Karpas-422 (cell line): ENCODE measurements around the gene OAS2. TPM values are rescaled to one million over a fixed set of nuclear protein-coding genes. Genes with fewer than 3 reads are reported as not detected.

Source experiments
- DNase-seq: peaks from one replicate; pipeline ENCODE4 v3.0.0-alpha.2; 2015
- H2AFZ ChIP-seq: fragments of 200-600 bp; sonication (generic); 2 replicates; pipeline ENCODE4 v1.6.1; 2014; ENCODE audit warnings: antibody characterized with exemption, low read length, mixed read lengths
- H3K27ac ChIP-seq: fragments of 200-600 bp; sonication (generic); 2 replicates; pipeline ENCODE4 v1.5.1; 2014; ENCODE audit warnings: mild to moderate bottlenecking, low read length, moderate library complexity
- H3K27me3 ChIP-seq: fragments of 200-600 bp; sonication (generic); 2 replicates; pipeline ENCODE4 v1.6.1; 2014; ENCODE audit warnings: low read length, mixed read lengths
- H3K36me3 ChIP-seq: fragments of 200-600 bp; sonication (generic); 2 replicates; pipeline ENCODE4 v1.6.1; 2014; ENCODE audit warnings: low read length, mixed read lengths; ENCODE audit not compliant: insufficient read depth
- H3K4me1 ChIP-seq: fragments of 200-600 bp; sonication (generic); 2 replicates; pipeline ENCODE4 v1.6.1; 2014; ENCODE audit warnings: mild to moderate bottlenecking, low read length, mixed read lengths
- H3K4me2 ChIP-seq: fragments of 200-600 bp; sonication (generic); 2 replicates; pipeline ENCODE4 v1.6.1; 2014; ENCODE audit warnings: low read length, low read depth, mild to moderate bottlenecking; ENCODE audit not compliant: poor library complexity, severe bottlenecking
- H3K4me3 ChIP-seq: fragments of 200-600 bp; sonication (generic); 2 replicates; pipeline ENCODE4 v1.5.1; 2014; ENCODE audit warnings: mild to moderate bottlenecking, antibody characterized with exemption, low read length, mixed read lengths
- H3K79me2 ChIP-seq: fragments of 200-600 bp; sonication (generic); 2 replicates; pipeline ENCODE4 v1.6.1; 2014; ENCODE audit warnings: mild to moderate bottlenecking, low read length, mixed read lengths
- H3K9ac ChIP-seq: fragments of 200-600 bp; sonication (generic); 2 replicates; pipeline ENCODE4 v1.6.0; 2014; ENCODE audit warnings: low read length
- H3K9me2 ChIP-seq: fragments of 200-600 bp; sonication (generic), shearing (Covaris generic); replicated peaks from 2 replicates; pipeline ENCODE4 v1.6.0; 2014; ENCODE audit warnings: mild to moderate bottlenecking, low read length, moderate library complexity; ENCODE audit not compliant: insufficient read depth
- H3K9me3 ChIP-seq: fragments of 300-700, 200-600 bp; sonication (generic); 2 replicates; pipeline ENCODE4 v1.6.1; 2014; ENCODE audit warnings: low read length, mixed read lengths
- H4K20me1 ChIP-seq: fragments of 200-600 bp; sonication (generic); 2 replicates; pipeline ENCODE4 v1.6.1; 2014; ENCODE audit warnings: mild to moderate bottlenecking, antibody characterized with exemption, low read length, low read depth; ENCODE audit not compliant: insufficient read depth
- total RNA-seq: library from RNA; depleted of rRNA; stranded (reverse); fragments of >200 nt; shearing (Covaris generic); gene quantifications from 2 replicates; pipeline ENCODE4 v1.2.3, GENCODE V29; 2014; ENCODE audit warnings: low replicate concordance

The OAS2 gene
- total RNA-seq, 1 experiment from 2014 or later: 6.3 TPM

- no peaks in the 10 kb centered on the region for H3K4me1 ChIP-seq
- H3K79me2 ChIP-seq: no peaks in the 10 kb centered on the region
- no peak overlapping the region for H3K27ac ChIP-seq
- no peak overlapping the region for H3K4me2 ChIP-seq
- H3K9me2 ChIP-seq: no peaks in the 10 kb centered on the region
- H3K4me3 ChIP-seq: no peak overlapping the region
- H3K36me3 ChIP-seq: no peaks in the 10 kb centered on the region
- no peaks in the 10 kb centered on the region for H4K20me1 ChIP-seq
- DNase-seq: no peak
- H3K9ac ChIP-seq: no peak overlapping the region
- H3K9me3 ChIP-seq: no peaks in the 10 kb centered on the region
- no peaks in the 10 kb centered on the region for H3K27me3 ChIP-seq
- H2AFZ ChIP-seq: no peak overlapping the region
Observed at GRCh38 chr12:112969547-112970306, 8.6 kb upstream of the OAS2 start.

GRCh38 chr12:112970391-112970790, 7.9 kb upstream of the OAS2 start:
- Histone ChIP-seq H3K79me2 (no peaks in the 10 kb centered on the region), H3K4me1 (no peaks in the 10 kb centered on the region), H3K4me2 (no peak overlapping the region), H3K36me3 (no peaks in the 10 kb centered on the region), H3K9me3 (no peaks in the 10 kb centered on the region), H3K4me3 (no peak overlapping the region), H2AFZ (no peak overlapping the region), H3K27ac (no peak overlapping the region), H3K27me3 (no peaks in the 10 kb centered on the region), H4K20me1 (no peaks in the 10 kb centered on the region), H3K9me2 (no peaks in the 10 kb centered on the region), H3K9ac (no peak overlapping the region)
- no peak for DNase-seq

GRCh38 chr12:112971248-112971647, 7.1 kb upstream of the OAS2 start:
- no peak for DNase-seq
- H3K4me2 ChIP-seq: no peak overlapping the region
- no peaks in the 10 kb centered on the region for H3K36me3 ChIP-seq
- H3K9ac ChIP-seq: no peak overlapping the region
- H2AFZ ChIP-seq: no peak overlapping the region
- no peak overlapping the region for H3K4me3 ChIP-seq
- H3K79me2 ChIP-seq: no peaks in the 10 kb centered on the region
- H3K27ac ChIP-seq: no peak overlapping the region
- H4K20me1 ChIP-seq: no peaks in the 10 kb centered on the region
- no peaks in the 10 kb centered on the region for H3K27me3 ChIP-seq
- no peaks in the 10 kb centered on the region for H3K9me2 ChIP-seq
- H3K4me1 ChIP-seq: no peaks in the 10 kb centered on the region
- H3K9me3 ChIP-seq: no peaks in the 10 kb centered on the region

GRCh38 chr12:112973011-112973735, 5.1 kb upstream of the OAS2 start:
- H3K9me3 ChIP-seq: no peaks in the 10 kb centered on the region
- H3K4me2 ChIP-seq: no peak overlapping the region
- no peak for DNase-seq
- H3K4me1 ChIP-seq: peaks cover 5% of the 10 kb centered on the region
- no peak overlapping the region for H3K9ac ChIP-seq
- H3K36me3 ChIP-seq: no peaks in the 10 kb centered on the region
- no peaks in the 10 kb centered on the region for H3K27me3 ChIP-seq
- H3K4me3 ChIP-seq: no peak overlapping the region
- no peak overlapping the region for H3K27ac ChIP-seq
- no peak overlapping the region for H2AFZ ChIP-seq
- H3K79me2 ChIP-seq: no peaks in the 10 kb centered on the region
- H4K20me1 ChIP-seq: no peaks in the 10 kb centered on the region
- H3K9me2 ChIP-seq: no peaks in the 10 kb centered on the region

- Histone ChIP-seq H3K36me3 (no peaks in the 10 kb centered on the region), H3K4me1 (peaks cover 12% of the 10 kb centered on the region), H3K9ac (no peak overlapping the region), H3K27ac (no peak overlapping the region), H3K4me3 (no peak overlapping the region), H3K79me2 (no peaks in the 10 kb centered on the region), H3K27me3 (no peaks in the 10 kb centered on the region), H3K9me3 (no peaks in the 10 kb centered on the region), H4K20me1 (no peaks in the 10 kb centered on the region), H3K9me2 (no peaks in the 10 kb centered on the region), H3K4me2 (no peak overlapping the region), H2AFZ (no peak overlapping the region)
- no peak for DNase-seq
Observed at GRCh38 chr12:112973818-112974231, 4.5 kb upstream of the OAS2 start.

GRCh38 chr12:112974904-112975303, 3.4 kb upstream of the OAS2 start:
- H3K9me3 ChIP-seq: no peaks in the 10 kb centered on the region
- no peaks in the 10 kb centered on the region for H3K9me2 ChIP-seq
- no peaks in the 10 kb centered on the region for H3K36me3 ChIP-seq
- H2AFZ ChIP-seq: no peak overlapping the region
- no peak for DNase-seq
- H3K9ac ChIP-seq: no peak overlapping the region
- H3K79me2 ChIP-seq: no peaks in the 10 kb centered on the region
- H4K20me1 ChIP-seq: no peaks in the 10 kb centered on the region
- H3K4me2 ChIP-seq: no peak overlapping the region
- no peaks in the 10 kb centered on the region for H3K27me3 ChIP-seq
- peaks cover 23% of the 10 kb centered on the region for H3K4me1 ChIP-seq
- no peak overlapping the region for H3K4me3 ChIP-seq
- no peak overlapping the region for H3K27ac ChIP-seq

- Histone ChIP-seq H3K27ac (no peak overlapping the region), H3K4me1 (peaks cover 35% of the 10 kb centered on the region), H3K27me3 (no peaks in the 10 kb centered on the region), H3K9me2 (no peaks in the 10 kb centered on the region), H3K4me2 (no peak overlapping the region), H3K36me3 (no peaks in the 10 kb centered on the region), H2AFZ (no peak overlapping the region), H4K20me1 (no peaks in the 10 kb centered on the region), H3K9me3 (no peaks in the 10 kb centered on the region), H3K9ac (no peak overlapping the region), H3K4me3 (no peak overlapping the region), H3K79me2 (no peaks in the 10 kb centered on the region)
- no peak for DNase-seq
Observed at GRCh38 chr12:112977139-112977538, 1.2 kb upstream of the OAS2 start.

- H3K27ac ChIP-seq: no peak overlapping the region
- H3K9me2 ChIP-seq: no peaks in the 10 kb centered on the region
- H2AFZ ChIP-seq: no peak overlapping the region; the same call in 1 of the 2 replicates
- H3K36me3 ChIP-seq: no peaks in the 10 kb centered on the region
- no peaks in the 10 kb centered on the region for H4K20me1 ChIP-seq
- H3K9ac ChIP-seq: peak overlapping the region; percentile 68
- no peak for DNase-seq
- no peaks in the 10 kb centered on the region for H3K27me3 ChIP-seq
- peak overlapping the region; percentile 65 for H3K4me2 ChIP-seq
- H3K4me1 ChIP-seq: peaks cover 35% of the 10 kb centered on the region
- no peaks in the 10 kb centered on the region for H3K79me2 ChIP-seq
- H3K9me3 ChIP-seq: no peaks in the 10 kb centered on the region
- H3K4me3 ChIP-seq: peak overlapping the region; percentile 66; the same call in 1 of the 2 replicates
Observed at GRCh38 chr12:112977641-112978040, 678 bp upstream of the OAS2 start.
